Kidney capillary endothelial cell (primary cell): Measurements from ENCODE around the gene FLOT2.
"Not testable (repeated sequence)": the region's sequence is repeated elsewhere in the genome, so short reads cannot be mapped to it uniquely, and the experiment has no call there.

Experiments used
- DNase-seq: peaks from one replicate; pipeline ENCODE4 v3.0.0-alpha.2; 2018; ENCODE audit warnings: low spot score

The FLOT2 gene

DNA sequence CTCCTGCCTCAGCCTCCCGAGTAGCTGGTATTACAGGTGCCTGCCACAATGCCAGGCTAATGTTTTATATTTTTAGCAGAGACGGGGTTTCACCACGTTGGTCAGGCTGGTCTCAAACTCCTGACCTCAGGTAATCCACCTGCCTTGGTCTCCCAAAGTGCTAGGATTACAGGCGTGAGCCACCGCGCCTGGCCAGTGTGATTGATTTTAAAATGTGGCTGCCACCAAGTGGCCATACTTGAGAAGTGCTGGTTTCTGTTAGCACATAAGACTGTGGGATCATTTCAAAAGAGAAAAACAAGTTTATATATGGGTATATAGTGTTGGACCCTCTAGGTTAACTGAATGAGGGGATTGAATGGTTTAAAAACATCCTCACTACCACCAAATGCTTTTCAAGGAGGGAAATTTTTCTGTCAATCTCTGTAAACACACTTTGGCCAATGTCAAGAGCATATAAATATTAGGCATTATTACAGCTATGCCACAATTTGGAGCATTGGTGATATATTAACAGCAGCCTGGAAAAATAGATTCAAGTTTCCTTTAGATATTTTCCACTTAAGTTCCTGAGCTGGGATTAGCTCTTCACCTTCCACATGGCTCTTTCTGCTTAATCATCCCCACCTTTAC is 18.9 kb upstream of the FLOT2 start:
- DNase-seq, result no peak

DNA sequence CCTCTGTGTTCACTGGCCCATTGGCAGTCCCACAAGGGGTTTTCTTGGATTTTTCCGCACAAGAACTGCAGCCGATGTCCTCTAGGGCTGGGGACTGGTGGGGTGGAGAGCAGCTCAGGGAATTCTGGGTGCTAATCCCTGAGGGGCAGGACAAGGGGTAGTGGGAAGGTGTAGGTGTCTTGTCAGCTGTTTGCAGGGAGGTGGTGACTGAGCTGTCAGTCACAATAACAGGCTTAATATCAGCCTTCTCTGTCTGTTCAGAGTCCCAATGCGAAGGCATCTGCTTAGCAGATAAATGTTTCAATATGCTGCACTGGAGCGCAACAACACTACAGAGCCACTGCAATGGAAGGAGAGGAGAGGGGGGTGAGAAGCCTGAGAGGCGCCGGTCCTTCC is 15.4 kb upstream of the FLOT2 start:
- DNase-seq, result no peak

DNA sequence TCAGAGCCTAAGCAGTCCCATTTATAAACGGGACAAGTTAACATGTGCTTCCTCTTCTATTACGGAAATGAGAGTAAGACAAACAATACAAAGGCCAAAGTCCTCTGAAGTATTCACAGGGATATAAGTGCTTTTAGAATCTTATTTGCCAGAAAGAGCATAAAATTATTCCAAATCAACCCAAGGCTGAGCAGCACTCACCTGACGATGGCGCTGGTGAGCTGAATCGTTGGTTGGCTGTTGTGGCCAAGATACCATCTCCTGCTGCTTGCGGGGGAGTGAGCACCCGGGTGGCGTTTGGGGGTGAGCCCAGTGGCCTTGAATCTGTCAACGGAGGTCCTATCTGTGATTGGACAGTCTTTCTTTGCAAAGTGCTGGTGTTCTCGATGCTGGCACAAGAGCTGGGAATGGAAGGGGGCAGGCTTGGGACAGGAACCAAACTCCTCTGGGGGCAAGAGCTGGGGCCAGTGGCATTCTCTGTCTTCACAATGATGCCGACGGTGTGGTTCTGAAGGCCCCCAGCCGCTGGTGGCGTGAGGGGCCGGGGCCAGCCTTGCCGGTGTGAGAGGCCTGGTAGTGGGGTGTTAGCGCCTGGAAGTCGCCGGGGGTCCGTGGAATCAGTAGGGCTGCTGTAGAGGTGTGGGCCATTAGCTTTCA is 14.9 kb upstream of the FLOT2 start:
- DNase-seq, result no peak

DNA sequence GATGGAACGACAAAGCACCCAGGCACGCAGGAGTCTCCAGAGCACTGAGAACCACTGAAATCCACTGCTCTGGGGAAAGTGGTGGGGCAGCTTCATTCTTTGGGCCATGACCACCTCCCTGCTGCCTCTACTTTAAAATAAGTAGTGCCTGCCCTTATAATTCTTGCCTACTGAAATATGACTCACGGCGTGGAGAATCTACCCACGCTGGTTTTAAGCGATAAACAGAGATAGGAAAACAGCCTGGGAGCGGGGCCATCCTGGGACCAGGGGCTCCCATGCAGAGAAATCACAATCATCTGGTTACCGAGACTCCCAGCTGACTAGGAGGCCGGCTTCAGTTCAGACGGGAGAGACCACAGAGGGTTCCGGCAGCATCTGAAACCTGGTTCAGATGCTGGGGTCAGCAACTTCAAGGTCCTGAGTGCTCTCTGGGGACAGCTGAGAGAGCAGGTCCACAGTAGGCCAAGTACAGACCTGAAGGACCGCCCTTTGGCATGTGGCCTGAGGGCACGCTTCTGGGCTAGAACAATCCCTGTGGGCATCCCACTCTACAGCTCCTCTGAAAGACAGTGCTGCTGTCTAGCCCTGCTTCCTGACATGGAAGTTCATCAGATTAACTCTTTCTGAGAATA is 14.0 kb upstream of the FLOT2 start:
- DNase-seq, result no peak

DNA sequence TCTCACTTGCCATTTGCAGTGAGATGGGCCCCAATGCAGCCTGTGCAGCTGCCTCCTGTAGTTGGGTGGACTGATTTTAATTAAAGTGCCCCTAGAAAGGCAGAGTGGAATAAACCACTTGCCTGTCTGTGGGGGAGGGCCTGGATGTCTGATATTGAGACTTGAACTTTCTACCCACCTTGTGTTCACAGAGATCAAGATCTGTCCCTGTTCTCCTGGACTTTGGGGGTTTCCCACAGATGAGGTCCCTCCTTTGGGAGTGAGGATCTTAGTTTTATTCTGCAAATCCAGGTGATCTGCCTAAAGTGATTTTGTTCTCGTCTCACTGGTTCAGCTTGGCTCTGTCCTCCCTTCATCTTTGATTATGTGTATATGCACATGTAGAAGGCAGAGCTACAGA is 13.0 kb upstream of the FLOT2 start:
- DNase-seq, result no peak

DNA sequence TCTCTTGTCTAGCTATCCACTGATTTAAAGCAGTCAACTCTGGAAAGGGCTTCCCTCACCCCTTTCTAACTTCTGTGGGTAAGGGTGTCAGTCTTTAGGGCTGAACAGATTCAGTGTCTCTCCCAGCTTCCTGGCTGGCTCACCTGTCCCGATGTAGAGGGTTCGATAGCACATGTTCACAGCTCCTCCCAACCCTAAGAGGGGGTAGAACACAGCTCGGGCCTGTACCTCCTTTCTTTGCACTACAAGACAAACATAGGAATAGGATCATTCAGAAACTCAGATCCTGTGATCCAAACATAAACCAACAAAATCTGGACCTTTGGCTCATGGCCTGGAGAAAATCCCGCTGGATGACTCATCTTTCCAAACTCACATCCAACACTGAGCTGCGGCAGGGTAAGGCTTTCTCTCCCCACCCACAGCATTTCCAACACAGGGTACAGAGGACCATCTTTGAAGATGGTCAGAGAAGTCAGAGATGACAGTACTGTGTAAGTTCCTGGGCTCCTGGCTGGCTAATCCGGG is 11.2 kb upstream of the FLOT2 start:
- DNase-seq, result no peak

DNA sequence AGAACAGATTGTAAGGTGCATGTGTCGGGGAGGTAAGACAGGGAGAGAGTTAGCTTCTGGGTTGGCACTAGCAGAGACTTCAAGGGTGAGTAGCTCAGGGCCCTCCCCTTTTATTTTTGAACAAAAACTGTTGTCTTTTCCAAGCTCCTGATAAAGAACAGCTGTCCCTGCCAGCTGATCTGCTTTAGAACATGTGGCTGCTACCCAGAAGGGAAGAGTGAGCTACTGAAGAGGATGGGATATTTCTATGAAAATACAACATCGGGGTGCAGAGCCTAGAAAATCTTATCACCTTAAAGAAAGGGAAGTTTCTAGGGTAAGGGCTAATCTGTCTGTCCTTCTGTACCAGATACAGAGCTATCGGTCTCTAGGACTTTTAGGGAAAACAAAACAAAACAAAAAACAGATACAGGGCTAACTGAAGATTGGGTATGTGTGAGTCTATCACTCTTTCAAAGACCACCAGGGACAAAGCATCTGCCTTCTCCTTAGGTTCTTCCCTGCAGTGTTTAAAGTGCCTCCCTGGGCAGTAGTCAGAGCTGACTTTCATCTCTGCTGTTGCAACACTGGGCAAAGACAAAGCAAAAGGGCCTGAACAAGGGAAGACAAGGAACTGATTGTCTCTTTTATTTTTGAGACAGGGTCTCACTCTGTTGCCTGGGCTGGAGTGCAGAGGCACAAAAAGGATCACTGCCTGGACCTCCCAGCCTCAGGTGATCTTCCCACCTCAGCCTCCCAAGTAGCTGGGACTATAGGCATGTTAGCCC is 10.4 kb upstream of the FLOT2 start:
- no peak for DNase-seq

DNA sequence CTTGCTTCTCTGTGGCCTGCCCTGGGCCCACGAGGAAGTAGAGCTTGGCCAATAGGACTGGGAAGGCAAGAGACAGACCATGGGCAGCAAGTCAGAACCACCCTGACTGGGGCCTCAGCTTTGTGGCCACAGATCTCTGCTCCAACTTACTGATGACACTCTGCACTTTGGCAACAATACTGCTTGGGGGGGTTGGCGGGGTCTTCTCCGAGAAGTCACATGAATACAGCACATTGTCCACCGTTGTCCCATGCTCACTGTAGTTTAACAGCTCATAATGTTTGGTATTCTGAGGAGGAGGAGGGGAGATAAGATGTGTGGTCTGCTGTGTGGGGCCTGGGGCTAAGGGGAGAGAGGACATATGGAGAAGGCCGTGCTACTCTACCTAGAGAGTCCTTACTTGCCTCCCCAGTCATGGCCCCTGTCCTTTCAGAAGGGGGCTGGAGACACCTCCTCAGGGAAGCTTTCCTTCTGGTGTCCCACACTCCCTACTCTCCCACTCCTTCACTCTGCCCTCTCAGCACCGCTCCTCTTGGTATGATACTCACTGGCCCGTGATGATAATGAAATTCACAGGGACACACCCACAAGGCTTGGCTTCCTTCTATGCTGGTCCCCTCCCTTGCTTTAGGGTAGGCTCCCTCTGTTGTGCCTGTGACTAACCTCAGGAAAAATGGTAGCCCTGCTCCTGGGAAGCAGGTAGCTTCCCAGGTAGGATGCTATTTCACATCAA is 9.3 kb upstream of the FLOT2 start:
- no peak for DNase-seq

DNA sequence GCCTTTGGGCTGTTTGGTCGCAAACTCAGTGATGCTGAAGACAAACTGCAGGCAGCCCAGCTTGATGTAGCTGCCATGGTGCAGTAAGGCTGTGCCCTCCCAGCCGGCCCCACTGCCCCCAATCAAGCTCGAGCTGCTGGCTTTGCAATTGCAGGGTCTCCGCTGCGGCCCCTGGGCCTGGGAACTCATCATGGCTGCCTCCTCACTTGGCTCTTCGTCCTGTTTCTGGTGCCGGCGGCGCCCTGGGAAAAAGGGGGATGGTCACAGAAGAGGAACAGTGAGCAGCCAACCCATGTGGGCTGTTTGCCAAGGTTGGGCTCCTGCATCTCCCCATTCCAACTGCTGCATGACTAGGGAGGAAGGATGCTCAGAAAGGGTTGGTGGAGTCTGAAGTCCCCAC is 8.7 kb upstream of the FLOT2 start:
- DNase-seq, result no peak

DNA sequence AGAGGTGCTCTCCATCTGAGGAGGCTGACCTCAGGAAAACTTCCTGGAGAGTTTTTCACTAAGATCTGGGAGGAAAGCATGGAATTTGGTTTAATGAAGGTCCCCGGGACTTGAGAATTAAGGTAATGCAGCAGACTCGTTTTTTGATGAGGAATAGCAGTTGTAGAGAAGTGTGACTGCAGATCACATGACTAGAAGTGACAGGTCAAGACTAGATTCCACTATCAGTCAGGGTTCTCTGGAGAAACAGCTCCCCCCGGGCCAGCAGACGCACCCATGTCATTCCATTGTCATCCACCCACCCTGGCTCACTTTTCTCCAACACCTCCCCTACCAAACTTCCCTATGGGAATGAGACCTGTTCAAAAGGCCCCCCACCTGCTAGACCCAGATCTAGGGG is 7.3 kb upstream of the FLOT2 start:
- no peak for DNase-seq

DNA sequence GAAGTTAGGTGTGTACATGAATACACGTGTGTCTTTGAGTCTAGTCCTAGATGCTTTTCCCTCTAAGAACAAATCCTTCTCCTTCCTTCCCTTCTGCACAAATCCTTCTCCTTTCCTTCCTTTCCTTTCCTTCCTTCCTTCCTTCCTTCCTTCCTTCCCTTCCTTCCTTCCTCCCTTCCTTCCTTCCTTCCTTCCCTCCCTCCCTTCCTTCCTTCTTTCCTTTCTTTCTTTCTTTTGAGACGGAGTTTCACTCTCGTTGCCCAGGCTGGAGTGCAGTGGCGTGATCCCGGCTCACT is 6.0 kb upstream of the FLOT2 start:
- DNase-seq, result not testable (repeated sequence)

DNA sequence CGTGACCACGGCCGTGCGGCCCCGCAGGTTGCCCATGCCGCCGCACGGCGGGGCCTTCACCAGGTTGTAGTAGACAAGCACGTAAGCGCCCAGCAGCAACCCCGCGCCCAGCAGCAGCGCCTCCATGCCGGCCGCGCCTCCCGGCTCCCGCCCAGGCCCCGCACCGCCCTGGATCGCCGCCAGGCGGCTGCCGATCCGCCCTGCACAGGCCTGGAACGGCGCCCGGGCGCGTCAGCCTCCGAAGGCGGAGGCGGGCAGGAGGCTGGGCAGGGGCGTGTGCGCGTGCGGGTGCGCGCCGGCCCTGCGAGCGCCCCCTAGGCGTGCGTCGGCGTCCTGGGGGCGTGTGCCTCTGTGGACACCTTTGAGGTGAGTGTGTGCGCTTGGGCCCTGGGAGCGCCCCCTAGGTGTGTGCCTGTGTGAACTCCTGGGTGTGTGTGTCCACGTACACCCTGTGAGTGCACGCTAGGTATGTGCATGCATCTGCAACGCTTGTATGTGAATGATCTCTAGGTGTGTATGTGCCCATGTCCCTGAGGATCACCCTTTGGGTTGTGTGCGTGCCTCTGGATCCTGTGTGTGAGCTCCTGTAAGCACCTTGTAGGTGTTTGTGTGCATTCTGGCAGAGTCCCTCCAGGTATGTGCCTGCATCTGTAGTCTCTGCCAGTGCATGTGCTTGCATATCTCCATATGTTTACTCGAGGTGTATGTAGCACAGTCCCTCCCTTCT is 5.4 kb upstream of the FLOT2 start, which contains the start of gene DHRS13:
TSS of gene DHRS13 (minus strand) at position 261 of the 727 bp plus-strand sequence. CDS start at position 126, 135 bp downstream.
- peak; percentile 96 for DNase-seq

DNA sequence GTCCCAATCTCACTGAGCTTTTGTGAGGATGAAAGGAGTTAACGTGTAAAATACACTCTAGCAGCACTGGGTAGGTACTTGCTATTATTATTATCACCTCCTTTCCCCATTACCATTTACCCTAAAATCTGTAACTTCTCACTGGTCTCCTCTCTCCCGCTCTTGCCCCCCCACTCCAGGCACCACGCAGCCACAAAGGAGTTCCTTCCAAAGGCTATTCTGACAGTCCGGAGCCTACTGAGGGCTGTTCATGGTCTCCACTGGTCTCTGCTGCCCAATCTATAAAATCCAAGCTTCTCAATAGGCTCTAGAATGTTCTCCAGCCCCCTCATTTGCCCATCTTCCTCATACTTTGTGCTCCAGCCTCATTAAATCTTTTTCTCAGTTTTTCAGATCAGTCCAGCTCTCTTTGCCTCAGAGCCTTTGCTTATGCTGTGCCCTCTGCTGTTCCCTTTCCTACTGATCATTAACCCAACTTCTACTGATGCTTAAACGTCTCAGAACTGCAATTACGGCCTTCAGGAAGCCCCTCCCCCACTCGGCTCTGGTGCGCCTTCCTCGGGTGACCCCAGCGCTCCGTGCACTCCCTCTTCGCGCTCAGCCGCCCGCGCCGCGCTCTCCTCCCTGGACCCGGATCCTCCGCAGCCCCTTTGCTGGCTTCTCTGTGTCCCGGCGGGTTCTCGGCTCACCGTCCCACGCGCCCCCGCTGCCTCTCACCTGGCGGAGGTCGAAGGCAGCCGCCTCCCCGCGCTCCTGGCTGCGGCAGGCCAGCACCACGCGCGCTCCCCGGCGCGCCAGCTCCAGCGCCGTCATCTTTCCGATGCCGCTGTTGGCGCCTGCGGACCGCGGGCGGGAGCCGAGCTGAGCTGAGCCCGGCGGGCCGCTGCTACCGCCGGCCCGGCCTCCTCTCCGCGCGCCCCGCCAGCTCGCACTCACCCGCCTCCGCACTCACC is 4.6 kb upstream of the FLOT2 start:
- peak; percentile 51 for DNase-seq

DNA sequence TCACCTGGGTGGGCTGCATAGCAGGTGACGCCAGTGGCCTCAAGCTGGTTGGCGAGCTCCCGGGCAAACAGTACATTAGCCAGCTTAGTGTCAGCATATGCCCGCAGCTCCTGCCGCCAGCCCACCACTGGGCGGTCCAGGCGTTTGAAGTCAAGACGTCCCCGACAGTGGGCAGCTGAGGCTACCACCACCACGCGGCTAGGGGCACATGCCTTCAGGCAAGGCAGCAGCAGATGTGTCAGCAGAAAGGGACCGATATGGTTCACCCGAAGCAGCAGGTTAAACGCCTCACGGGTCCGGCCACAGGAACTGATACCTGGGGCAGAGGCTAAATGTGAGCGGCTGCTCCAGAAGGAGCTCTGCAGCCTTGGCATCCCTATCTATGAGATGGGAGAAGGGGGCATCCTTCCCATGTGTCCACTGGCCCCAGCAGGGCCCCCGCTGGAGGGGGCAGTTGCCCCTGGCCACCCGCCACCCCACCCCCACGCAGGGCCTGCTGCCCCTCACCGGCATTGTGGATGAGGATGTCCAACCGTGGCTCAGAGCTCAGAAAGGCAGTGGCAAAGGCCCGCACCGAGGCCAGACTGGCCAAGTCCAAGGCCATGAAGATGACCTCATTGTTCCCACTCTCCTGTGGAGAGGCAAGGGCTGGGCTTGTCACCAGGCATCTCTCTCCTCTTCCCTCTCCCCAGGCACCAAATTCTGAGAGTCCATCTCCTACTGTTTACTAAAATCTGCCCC is 3.6 kb upstream of the FLOT2 start:
- DNase-seq, result no peak

DNA sequence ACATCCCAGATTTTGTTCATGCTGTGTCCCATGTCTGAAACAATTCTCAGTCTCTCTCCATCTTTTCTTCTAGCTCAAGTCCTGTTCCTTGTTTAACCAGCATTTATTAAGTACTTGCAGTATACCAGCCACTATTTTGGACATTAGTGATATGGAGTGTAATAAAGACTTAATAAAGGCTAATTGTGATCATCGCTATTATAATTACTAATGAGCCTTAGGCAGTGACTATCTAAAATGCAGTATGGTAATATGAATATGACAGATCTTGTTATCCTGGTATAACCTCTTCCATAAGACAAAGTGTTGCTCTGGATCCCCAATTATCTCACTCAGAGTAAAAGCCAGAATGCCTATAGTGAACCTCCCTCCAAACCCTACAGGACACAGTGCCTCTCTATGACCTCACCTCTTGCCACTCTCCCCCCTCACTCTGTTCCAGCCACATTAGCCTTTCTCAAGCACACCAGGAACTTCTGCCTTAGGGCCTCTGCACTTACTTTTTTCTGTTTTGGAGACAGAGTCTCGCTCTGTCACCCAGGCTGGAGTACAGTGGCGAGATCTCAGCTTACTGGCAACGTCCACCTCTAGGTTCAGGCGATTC is 1.8 kb upstream of the FLOT2 start:
- DNase-seq, result no peak

DNA sequence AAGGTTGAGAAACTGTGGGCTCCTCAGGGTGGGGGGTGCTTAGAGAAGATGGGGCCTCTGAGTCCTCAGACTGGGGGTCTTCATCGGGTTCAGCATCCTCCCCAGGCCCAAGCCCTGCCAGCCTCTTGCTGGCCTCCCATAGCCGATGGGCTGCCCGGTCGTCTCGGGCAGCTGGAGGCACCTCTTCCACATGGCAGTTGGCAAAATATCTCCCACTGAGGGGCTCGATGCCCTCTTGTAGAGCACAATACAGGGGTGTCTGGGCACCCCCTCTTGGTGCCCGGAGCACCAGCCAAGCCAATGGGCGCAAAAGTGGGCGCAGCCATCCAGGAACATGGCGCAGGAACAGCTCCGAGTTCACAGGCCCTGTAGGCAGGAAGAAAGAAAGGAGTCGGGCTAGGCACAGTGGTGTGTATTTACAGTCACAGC is 1.0 kb upstream of the FLOT2 start:
- no peak for DNase-seq

DNA sequence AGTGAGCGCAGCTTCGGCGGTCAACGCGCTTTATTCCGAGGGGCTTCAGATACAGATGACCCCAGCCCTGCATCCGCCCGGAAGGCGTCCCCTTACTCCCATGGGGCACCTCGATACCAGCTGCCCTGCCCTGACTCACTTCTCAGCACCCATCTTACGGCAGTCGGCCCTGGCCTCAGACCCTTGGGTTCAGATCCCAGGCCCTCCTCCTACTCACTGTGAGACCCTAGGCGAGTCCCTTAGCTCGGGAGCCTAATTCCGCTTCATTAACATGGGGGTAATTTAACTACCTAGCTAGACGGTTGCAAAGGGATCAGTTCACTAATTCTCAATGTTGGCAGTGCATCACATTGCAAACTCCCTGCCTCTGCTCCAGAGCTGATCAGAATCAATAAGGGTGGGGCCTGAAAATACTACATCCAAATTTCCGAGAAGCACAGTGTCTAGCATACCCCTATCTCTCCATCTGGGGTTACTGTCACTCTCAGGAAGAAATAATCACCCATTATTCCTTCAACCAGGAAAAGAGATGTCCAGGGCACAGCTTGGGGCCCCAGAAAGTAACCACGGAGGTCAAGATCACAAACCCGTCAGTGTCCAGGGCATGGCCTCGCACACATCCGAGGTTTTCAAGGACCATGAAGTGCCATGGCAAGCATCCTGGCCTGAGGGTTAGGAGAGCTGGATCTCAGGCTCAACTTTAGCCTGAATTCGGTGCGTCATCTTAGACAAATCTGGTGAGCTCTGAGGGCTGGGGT is 415 bp upstream of the FLOT2 start:
- no peak for DNase-seq

DNA sequence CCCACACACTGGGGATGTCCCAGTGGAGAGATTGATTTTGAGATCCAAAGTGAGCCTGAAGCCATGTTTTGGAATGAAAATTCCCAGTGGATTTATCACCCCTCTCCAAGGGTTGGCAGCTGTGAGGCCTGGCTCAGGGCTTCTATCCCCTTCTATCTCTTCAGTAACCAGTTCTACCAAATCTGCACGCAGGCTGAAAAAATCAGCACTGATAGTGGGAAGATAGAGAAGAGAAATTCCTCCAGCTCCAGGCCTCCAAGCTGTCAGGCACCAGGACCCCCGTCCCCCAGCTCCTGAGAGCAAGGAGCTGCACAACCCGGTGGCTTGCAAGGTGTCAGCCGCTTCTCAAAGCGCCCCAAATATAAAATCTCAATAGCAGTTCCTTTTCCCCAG is 1.0 kb downstream of the FLOT2 start:
- no peak for DNase-seq
